HG03432 (cell line): ENCODE data around the gene DENND5A.
"Not testable (repeated sequence)": the region's sequence is repeated elsewhere in the genome, so short reads cannot be mapped to it uniquely, and the experiment has no call there.

Experiments used
- ATAC-seq: cut with Tn5 transposase; IDR thresholded peaks from one replicate; pipeline ENCODE4 v1.9.1; 2021; ENCODE audit warnings: mild to moderate bottlenecking, moderate library complexity; ENCODE audit not compliant: unreplicated experiment

Gene DENND5A

GRCh38 chr11:9179141-9179540 lies 86.0 kb downstream of the DENND5A start:
- no peak for ATAC-seq

- ATAC-seq = no peak
These were observed 86.4 kb downstream of the DENND5A start for GRCh38 chr11:9178716-9179115.

- ATAC-seq = no peak
These were observed 87.6 kb downstream of the DENND5A start for GRCh38 chr11:9177438-9178091.

- no peak for ATAC-seq
These were observed 88.6 kb downstream of the DENND5A start for GRCh38 chr11:9176550-9176949.

- no peak for ATAC-seq
These were observed 89.0 kb downstream of the DENND5A start for GRCh38 chr11:9176136-9176535.

- no peak for ATAC-seq
These were observed 92.8 kb downstream of the DENND5A start for GRCh38 chr11:9172389-9172788.

- ATAC-seq = no peak
These were observed 94.7 kb downstream of the DENND5A start for GRCh38 chr11:9170450-9170849.

- no peak for ATAC-seq
These were observed 95.4 kb downstream of the DENND5A start for GRCh38 chr11:9169595-9170295.

- ATAC-seq = not testable (repeated sequence)
These were observed 103.2 kb downstream of the DENND5A start for GRCh38 chr11:9161991-9162390.

- no peak for ATAC-seq
These were observed 105.0 kb downstream of the DENND5A start for GRCh38 chr11:9160166-9160565.

- no peak for ATAC-seq
These were observed 106.2 kb downstream of the DENND5A start for GRCh38 chr11:9158898-9159391.

GRCh38 chr11:9155930-9156329 lies 109.2 kb downstream of the DENND5A start:
- no peak for ATAC-seq

GRCh38 chr11:9153651-9154050 lies 111.5 kb downstream of the DENND5A start:
- ATAC-seq = no peak

GRCh38 chr11:9151631-9152030 lies 113.5 kb downstream of the DENND5A start:
- ATAC-seq = no peak

- no peak for ATAC-seq
These were observed 114.2 kb downstream of the DENND5A start for GRCh38 chr11:9150926-9151325.

GRCh38 chr11:9150501-9150900 lies 114.6 kb downstream of the DENND5A start:
- no peak for ATAC-seq

- ATAC-seq = no peak
These were observed 116.4 kb downstream of the DENND5A start for GRCh38 chr11:9148727-9149126.

GRCh38 chr11:9148035-9148434 lies 117.1 kb downstream of the DENND5A start:
- ATAC-seq = no peak

- ATAC-seq = no peak
These were observed 118.7 kb downstream of the DENND5A start for GRCh38 chr11:9146477-9146876.

- ATAC-seq = no peak
These were observed 119.9 kb downstream of the DENND5A start for GRCh38 chr11:9145283-9145682.

- no peak for ATAC-seq
These were observed 120.3 kb downstream of the DENND5A start for GRCh38 chr11:9144828-9145227.

GRCh38 chr11:9143721-9144120 lies 121.4 kb downstream of the DENND5A start:
- no peak for ATAC-seq
